GM11168 (cell line): ENCODE data around the gene QSOX2.

Experiments used
- in situ Hi-C: fragments of 300-500 bp; cut with MboI; formaldehyde crosslinking; loops from one replicate; pipeline ENCODE4 v1.12.0; 2022; ENCODE audit warnings: low sequenced_read_pairs; ENCODE audit not compliant: unreplicated experiment

QSOX2 gene

DNA sequence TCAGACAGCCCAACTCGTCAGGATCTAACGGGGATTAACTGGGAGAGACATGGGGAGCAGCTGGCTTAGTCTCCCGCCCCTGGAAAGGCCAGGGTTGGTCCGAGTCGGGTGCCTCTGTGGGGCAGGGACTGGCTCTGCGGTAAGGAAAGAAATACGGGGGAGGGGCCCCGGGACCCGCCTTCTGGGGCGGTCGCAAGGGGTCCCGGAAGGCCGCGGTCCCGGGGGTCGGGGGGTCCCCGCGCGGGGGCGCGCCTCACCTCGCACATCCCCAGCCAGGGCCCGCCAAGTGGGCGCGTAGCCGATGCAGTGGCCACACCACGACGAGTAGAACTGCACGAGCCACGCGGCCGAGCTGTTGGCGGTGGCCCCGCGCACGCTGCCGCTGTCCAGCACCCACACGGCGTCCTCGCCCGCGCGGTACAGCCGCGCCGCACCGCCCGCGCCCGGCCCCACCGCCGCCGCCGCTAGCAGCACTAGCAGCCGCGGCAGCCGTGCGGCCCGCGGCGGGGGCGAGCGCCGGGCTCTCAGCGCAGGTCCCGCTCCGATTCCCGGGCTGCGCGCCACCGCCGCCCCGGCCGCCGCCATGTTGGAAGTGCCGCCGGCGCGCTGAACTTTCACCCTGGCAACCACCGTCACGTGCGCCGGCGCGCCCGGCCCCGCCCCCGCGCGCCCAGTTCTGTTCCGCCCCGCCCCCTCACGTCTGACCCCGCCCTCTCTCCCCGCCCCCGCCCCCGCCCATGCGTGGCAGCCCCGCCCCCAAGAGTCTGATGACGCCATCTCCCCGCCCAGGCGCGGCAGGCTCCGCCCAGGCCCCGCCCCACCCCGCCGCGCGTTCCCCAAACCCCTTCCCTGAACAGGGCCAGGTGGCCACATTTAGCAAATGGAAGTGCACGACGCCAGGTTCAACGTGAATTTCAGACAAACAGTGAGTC lies at the start of gene QSOX2:
Gene QSOX2, minus strand, starts transcription at position 594 of the 932 bp plus-strand sequence. Its CDS starts 9 bp downstream, at position 585.
- in situ Hi-C loops = no loop called here

DNA sequence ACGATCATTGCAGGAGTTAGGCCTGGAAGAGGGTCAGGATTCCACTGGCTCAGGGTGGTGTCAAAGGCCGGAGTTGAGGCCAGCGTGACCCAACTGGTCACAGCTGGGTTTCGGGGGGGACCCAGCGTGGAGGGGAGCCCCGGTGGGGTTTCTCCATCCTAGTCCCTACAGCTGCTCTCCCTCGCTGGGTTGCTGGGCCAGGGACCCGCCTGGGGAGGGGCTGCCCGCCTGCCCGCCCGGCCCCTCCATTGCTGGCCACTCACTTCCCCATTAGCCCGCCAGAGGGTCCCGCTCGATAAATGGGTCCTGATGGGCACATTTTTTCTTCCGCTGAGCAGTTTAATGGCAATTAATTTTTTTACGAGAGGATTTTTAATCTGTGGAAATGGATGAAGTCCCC lies 49.4 kb upstream of the QSOX2 start:
- in situ Hi-C loops = no loop called here

DNA sequence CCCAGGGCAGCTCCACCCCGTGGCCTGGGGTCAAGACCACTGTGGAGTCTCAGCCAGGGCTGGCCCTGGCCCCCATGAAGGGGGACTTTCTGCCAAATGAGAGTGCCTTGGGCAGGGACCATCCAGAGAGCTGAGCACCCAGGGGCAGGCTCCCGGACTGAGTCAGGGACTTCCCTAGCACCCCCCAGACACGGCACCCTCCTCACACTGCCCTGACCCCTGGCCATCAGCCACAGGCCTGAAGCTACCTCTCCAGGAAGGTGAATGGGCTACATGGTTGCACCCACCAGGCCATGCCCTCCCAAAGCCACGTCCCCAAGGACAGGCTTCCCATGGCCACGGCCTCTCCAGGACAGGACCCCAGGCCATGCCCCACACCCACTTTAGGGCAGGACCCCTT lies 48.8 kb upstream of the QSOX2 start:
- in situ Hi-C loops = no loop called here

DNA sequence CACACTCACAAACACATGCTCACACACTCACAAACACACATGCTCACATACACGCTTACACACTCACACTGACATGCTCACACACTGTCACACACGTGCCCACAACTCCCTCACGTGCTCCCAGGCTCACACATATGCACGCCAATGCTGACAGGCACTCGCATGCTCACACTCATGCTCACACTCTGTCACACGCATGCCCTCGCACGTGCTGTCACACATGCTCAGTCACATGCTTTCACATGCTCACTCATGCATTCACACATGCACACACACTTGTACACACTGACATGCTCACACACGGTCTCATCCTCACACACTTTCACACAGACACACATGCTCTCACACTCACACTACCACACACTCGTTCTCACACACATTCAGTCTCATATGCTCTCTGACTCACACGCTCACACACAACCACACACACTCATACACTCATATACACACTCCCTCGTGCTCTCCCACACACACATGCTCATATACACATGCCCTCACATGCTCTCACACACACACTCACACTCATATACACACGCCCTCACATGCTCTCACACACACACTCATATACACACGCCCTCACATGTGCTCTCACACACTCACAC lies 48.0 kb upstream of the QSOX2 start:
- in situ Hi-C loops = no loop called here

GRCh38 chr9:136292591-136293448 lies 47.2 kb upstream of the QSOX2 start:
- in situ Hi-C loops = no loop called here

DNA sequence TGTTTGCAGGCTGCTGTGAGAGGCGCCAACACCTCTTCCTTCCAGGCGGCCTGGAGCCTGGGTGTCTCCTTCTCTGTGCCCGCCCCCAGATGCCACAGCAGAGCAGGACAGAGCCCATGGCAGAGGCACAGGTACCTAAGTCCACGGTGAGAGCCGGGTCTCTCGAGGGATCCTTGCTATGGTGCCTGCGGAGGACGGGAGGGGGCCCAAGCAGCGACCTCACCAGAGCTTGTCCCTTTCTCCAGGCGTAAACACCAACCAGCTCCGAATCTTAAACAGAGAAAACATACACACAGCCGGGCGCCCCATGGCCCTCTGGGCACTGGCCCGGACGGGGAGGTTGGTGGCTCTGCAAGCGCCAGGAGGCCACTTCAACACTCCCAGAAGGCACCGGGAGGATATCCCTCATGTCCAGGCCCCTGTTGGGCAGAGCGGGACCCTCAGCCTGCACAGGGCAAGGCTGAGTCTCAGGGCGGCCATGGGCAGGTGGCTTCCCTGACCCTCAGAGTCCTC lies 46.5 kb upstream of the QSOX2 start:
- in situ Hi-C loops = no loop called here

DNA sequence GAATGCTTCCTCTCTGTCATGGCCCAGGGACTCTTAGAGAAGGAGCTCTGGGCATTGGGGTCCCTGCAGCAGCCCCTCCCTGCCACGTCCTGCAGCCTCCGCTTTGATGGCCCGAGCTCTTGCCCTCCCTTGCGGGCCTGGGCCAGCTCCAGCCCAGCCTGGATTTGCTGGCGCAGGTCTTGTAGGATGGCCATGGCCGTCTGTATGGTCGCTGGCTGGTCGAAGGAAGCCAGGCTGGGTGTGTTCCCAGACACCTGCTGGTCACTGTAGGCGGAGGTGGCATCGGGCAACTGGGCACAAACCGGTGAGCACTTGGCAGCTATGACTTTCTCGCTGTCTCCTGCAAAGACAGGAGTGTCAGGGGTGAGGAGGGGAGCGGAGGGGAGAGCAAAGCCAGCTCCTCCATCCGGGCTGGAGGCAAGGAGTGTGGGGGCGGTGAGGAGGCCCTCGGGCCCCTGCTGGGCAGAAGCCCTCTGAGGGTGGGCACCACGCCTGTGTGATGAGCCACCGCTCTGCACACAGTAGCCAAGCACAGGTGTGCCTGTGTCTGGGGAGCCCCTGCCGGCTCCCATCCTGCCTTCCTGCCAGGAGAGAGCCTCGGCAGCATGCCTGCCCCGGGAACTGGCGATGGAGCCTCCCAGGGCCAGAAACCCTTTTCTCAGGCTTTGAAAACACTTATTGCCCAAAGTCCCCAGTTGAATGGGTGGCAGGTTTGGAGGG lies 45.9 kb upstream of the QSOX2 start:
- in situ Hi-C loops = no loop called here

GRCh38 chr9:136290508-136291000 lies 44.9 kb upstream of the QSOX2 start:
- in situ Hi-C loops = no loop called here

- in situ Hi-C loops = loop anchor here (10.0 kb wide), 1 partner anchor 115 kb away; no protein-coding TSS in a partner anchor
Measured at GRCh38 chr9:136289651-136290507, 44.3 kb upstream of the QSOX2 start.

DNA sequence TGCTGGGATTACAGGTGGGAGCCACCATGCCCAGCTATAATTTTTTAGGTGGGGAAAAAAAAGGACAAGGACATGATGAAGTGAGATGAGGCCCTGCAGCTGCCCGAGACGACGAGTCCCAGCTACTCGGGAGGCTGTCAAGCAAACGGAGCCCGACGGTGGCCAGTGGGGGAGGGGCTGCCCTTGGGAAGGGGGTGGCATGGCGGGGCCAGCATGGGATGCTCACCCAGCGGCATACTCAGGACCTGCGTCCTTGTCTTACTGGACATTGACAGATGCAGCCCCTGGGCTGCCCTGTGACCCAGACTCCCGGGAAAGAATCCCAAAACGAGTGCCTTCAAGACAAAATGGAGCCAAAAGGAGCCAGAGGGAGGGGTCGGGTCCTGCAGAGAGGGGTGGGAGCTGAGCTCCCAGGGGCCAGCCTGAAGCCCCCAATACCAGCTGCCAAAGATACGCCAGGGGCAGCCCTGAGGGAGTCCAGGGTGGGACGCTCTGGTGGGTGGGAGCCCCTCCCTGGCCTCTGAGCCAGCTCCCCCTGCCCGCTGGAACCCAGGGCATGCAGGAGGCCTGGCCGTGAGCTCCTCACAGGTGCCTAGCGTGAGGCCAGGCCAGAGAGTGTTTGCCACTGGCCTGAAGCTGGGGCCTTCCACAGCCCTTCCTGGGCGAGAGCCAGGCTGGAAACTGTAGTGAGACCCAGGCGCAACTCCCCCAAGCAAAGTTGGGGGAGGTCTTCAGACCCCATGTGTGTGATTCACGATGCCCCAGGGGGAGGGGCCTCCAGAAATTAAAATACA lies 42.5 kb upstream of the QSOX2 start:
- in situ Hi-C loops = loop anchor here (10.0 kb wide), 1 partner anchor 113 kb away; no protein-coding TSS in a partner anchor

- in situ Hi-C loops = loop anchor here (10.0 kb wide), 1 partner anchor 112 kb away; no protein-coding TSS in a partner anchor
Measured at GRCh38 chr9:136286987-136287379, 41.4 kb upstream of the QSOX2 start.

DNA sequence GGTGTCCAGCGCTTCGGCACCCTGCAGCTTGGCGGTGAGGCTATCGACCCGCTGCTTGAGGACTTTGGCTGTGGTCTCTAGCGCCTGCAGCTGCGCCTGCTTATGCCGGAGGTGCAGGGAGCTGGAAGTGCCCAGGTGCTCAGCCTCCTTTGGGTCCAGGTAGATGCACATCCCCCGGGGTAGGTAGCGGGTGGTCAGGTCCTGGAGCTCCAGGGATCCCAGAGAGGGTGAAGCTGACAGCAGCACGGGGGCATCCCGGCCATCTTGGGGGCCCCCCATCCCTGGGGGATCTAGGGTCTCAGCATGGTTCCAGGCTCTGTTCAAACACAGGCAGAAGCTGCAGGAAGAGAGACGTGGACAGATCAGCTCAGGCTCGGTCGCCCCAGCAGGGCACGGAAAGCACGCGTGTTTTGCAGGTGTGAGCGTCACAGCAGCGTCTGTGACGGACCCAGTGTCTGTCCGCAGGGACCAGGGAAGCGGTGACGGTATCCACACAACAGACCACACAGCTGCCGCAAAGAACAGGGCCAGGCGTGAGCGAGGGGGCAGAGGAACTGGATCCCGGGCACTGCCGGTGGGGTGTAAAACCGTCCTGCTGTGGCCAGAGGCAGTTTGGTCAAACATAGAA lies 40.9 kb upstream of the QSOX2 start:
- in situ Hi-C loops = loop anchor here (10.0 kb wide), 1 partner anchor 112 kb away; no protein-coding TSS in a partner anchor

DNA sequence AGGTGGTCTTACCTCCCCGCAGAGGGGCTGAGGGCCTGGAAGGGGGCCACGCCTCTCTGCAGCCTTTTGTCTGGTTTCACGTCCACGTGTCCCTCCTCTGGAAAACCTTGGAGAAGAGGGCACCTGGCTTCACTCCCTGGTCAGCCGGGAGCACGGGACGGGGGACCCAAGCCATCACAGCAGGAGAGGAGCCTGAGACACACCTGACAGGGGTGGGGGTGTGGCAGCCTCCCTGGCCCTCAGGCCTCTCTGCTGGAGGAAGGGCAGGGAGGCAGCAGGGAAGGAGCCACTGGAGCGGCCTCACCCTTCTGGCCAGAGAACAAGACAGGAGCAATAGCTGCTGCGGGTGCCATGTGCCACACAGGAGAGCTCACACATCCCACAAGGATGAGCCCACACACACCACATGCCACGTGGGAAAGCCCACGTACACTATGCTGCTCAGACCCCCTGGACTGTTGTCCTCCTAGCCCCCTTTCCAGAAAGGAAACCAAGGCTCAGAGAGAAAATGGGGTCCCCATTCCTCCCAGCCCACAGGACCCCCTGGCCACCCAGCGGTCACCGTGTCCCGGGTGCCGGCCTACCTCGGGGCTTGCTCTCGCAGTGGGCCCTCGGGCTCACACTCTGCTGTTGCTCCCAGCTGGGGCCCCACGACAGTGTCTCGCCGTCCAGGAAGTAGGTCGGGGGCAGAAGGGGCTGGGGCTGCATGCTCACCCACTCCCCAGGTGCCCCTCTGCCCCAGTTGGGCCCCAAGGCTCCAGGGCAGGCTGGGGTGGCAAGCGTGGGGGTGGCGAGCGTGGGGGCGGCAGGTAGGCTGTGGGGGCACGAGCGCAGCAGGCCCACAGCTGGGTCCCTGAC lies 40.1 kb upstream of the QSOX2 start:
- in situ Hi-C loops = loop anchor here (10.0 kb wide), 1 partner anchor 111 kb away; no protein-coding TSS in a partner anchor

DNA sequence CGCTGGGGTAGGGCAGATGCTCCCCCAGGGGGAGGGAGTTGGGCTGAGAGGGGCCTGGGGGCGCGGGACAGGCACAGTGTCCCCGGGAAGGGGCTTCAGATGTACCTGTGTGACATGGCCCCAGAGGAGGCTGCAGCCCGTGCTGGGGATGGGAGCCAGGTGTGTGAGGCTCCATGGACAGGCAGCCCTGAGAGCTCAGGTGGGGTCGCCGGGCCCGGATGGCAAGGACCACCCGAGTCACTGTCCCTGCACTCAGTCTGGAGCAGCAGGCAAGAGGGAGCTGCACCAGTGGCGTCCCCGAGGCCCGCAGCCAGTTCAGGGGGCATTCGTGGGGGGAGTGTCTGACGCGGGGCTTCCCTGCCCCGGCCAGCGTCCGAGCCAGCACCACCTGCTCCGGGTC lies 39.3 kb upstream of the QSOX2 start:
- in situ Hi-C loops = loop anchor here (10.0 kb wide), 1 partner anchor 110 kb away; no protein-coding TSS in a partner anchor

DNA sequence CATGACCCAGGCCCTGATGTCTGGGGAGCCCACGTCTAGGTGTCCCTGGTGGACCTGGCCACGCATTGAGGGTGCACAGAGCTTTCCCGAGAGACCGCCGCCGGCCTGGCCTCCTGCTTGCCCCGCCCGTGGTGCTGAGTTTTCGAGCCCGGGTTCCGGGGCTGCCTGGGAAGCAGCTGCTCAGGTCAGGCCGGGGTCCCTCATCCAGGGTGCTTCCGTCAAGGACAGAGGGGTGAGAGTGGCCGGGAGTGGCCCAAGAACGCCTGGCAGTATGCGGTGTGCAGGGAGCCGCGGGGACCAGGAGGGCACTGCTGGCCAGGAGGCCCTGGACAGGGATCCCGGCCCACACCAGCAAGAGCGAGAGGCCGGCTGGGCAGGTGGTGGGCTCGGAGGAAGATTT lies 38.7 kb upstream of the QSOX2 start:
- in situ Hi-C loops = loop anchor here (10.0 kb wide), 1 partner anchor 110 kb away; no protein-coding TSS in a partner anchor
